H1 (cell line): ENCODE data around the gene NAXE. TPM values are rescaled to one million over a fixed set of nuclear protein-coding genes. Genes with fewer than 3 reads are reported as not detected.

Experiments
- CTCF ChIA-PET: fragments of 300-600 bp; sonication (Branson Sonifier 250); formaldehyde crosslinking; loops from one replicate; lab custom pipeline; 2021; ENCODE audit not compliant: partially characterized antibody; lab: Charles Lee
- POLR2A ChIA-PET: fragments of 300-600 bp; sonication (Branson Sonifier 250); formaldehyde crosslinking; loops from one replicate; lab custom pipeline; 2021; ENCODE audit warnings: inconsistent platforms; ENCODE audit not compliant: partially characterized antibody; lab: Charles Lee
- DNase-seq, 2 experiments: peaks; one replicate each; pipeline versions ENCODE4 v3.0.0 to v3.0.0-alpha.2; 2010 to 2022; ENCODE audit warnings: low spot score in 2 of 2, low read depth in 1 of 2, mixed read lengths in 1 of 2
- FAIRE-seq: peaks from 2 replicates; lab custom pipeline; 2011; peaks lifted over from hg19 to GRCh38; lab: Jason Lieb, UNC
- H2AFZ ChIP-seq: 2 replicates; pipeline ENCODE4 v1.8.1; 2012; ENCODE audit warnings: low read length, inconsistent platforms
- H2AK5ac ChIP-seq: 2 replicates; pipeline ENCODE4 v1.6.1; 2013; ENCODE audit warnings: low read depth, low read length
- H2BK120ac ChIP-seq: replicated peaks from 2 replicates; pipeline ENCODE3; 2013; ENCODE audit warnings: low read depth, low read length, inconsistent platforms
- H2BK12ac ChIP-seq: 2 replicates; pipeline ENCODE4 v1.6.1; 2013; ENCODE audit warnings: low read depth, low read length
- H2BK15ac ChIP-seq: 2 replicates; pipeline ENCODE4 v1.6.1; 2013; ENCODE audit warnings: low read length
- H2BK20ac ChIP-seq: 2 replicates; pipeline ENCODE4 v1.6.1; 2013; ENCODE audit warnings: low read length
- H2BK5ac ChIP-seq: 2 replicates; pipeline ENCODE4 v1.6.1; 2013; ENCODE audit warnings: low read depth, low read length
- H3K14ac ChIP-seq: 2 replicates; pipeline ENCODE4 v1.6.1; 2013; ENCODE audit warnings: inconsistent platforms; ENCODE audit not compliant: insufficient read length
- H3K18ac ChIP-seq: 2 replicates; pipeline ENCODE4 v1.6.1; 2013; ENCODE audit warnings: low read length; ENCODE audit errors: extremely low read depth
- H3K23ac ChIP-seq: 2 replicates; pipeline ENCODE4 v1.6.1; 2013; ENCODE audit warnings: inconsistent platforms; ENCODE audit not compliant: insufficient read length
- H3K23me2 ChIP-seq: 2 replicates; pipeline ENCODE4 v1.6.1; 2013; ENCODE audit warnings: low read depth, low read length
- H3K27ac ChIP-seq: 2 replicates; pipeline ENCODE4 v1.6.1; 2011; ENCODE audit warnings: low read depth, low read length, inconsistent platforms
- H3K27me3 ChIP-seq, 4 experiments: replicated peaks in 1 of 4; 1 replicate in 1 of 4; 2 replicates in 3 of 4; pipeline versions ENCODE4 v1.6.1 to v1.8.1; 2011 to 2013; ENCODE audit warnings: low read length in 3 of 4, mild to moderate bottlenecking in 3 of 4, inconsistent platforms in 2 of 4, mixed read lengths in 2 of 4, moderate library complexity in 1 of 4; ENCODE audit not compliant: control insufficient read depth in 3 of 4, insufficient read depth in 3 of 4; ENCODE audit errors: extremely low read depth in 1 of 4
- H3K36me3 ChIP-seq, 4 experiments: 2 replicates each; pipeline versions ENCODE4 v1.6.1 to v1.8.1; 2011 to 2013; ENCODE audit warnings: mild to moderate bottlenecking in 4 of 4, low read length in 3 of 4, moderate library complexity in 2 of 4, control low read depth in 1 of 4, inconsistent platforms in 1 of 4; ENCODE audit not compliant: insufficient read depth in 4 of 4, control insufficient read depth in 2 of 4
- H3K4ac ChIP-seq: replicated peaks from 2 replicates; pipeline ENCODE3; 2013; ENCODE audit warnings: low read length, low read depth, mixed read lengths, inconsistent platforms; ENCODE audit not compliant: insufficient read length
- H3K4me1 ChIP-seq, 4 experiments: replicated peaks in 1 of 4; 1 replicate in 1 of 4; 2 replicates in 3 of 4; pipeline versions ENCODE4 v1.6.1 to v1.8.1; 2011 to 2013; ENCODE audit warnings: low read length in 3 of 4, inconsistent platforms in 2 of 4, mixed read lengths in 1 of 4; ENCODE audit not compliant: insufficient read depth in 4 of 4, control insufficient read depth in 3 of 4
- H3K4me2 ChIP-seq, 2 experiments: 2 replicates each; pipeline versions ENCODE4 v1.6.1 to v1.8.1; 2011 to 2013; ENCODE audit warnings: low read depth in 2 of 2, low read length in 2 of 2, control low read depth in 1 of 2, inconsistent platforms in 1 of 2, mild to moderate bottlenecking in 1 of 2; ENCODE audit not compliant: insufficient read depth in 1 of 2
- H3K4me3 ChIP-seq, 4 experiments: fragments of 200-600, 300-600 bp in 1 of 4; sonication (generic), shearing (Covaris generic), sonication (Bioruptor Twin) in 1 of 4; 2 replicates each; pipeline versions ENCODE4 v1.5.1 to v1.8.1; 2011 to 2016; ENCODE audit warnings: low read length in 4 of 4, low read depth in 3 of 4, control low read depth in 2 of 4, inconsistent platforms in 2 of 4, mild to moderate bottlenecking in 2 of 4, mixed read lengths in 1 of 4, moderate library complexity in 1 of 4; ENCODE audit not compliant: insufficient read depth in 2 of 4; ENCODE audit errors: extremely low read depth in 1 of 4
- H3K56ac ChIP-seq: replicated peaks from 2 replicates; pipeline ENCODE3; 2013; ENCODE audit warnings: low read depth, mild to moderate bottlenecking, mixed read lengths, low read length, inconsistent platforms; ENCODE audit not compliant: insufficient read length
- H3K79me1 ChIP-seq: 2 replicates; pipeline ENCODE4 v1.6.1; 2013; ENCODE audit warnings: low read depth, low read length, control low read depth
- H3K79me2 ChIP-seq, 2 experiments: 2 replicates each; pipeline versions ENCODE4 v1.6.1 to v1.8.1; 2012 to 2013; ENCODE audit warnings: low read length in 2 of 2, mild to moderate bottlenecking in 2 of 2, inconsistent platforms in 1 of 2; ENCODE audit not compliant: insufficient read depth in 2 of 2, control insufficient read depth in 1 of 2
- H3K9ac ChIP-seq, 4 experiments: replicated peaks in 1 of 4; 1 replicate in 1 of 4; 2 replicates in 3 of 4; pipeline versions ENCODE4 v1.6.1 to v1.8.1; 2011 to 2013; ENCODE audit warnings: low read depth in 3 of 4, low read length in 3 of 4, control low read depth in 2 of 4, mild to moderate bottlenecking in 2 of 4, moderate library complexity in 2 of 4, inconsistent platforms in 1 of 4; ENCODE audit errors: extremely low read depth in 1 of 4
- H3K9me3 ChIP-seq, 2 experiments: 2 replicates each; pipeline versions ENCODE4 v1.6.1 to v1.8.1; 2012 to 2013; ENCODE audit warnings: mild to moderate bottlenecking in 2 of 2, moderate library complexity in 2 of 2, control low read depth in 1 of 2, inconsistent platforms in 1 of 2, low read depth in 1 of 2, low read length in 1 of 2, mixed read lengths in 1 of 2; ENCODE audit not compliant: insufficient read depth in 2 of 2
- H4K20me1 ChIP-seq, 2 experiments: replicated peaks in 1 of 2; 2 replicates each; pipeline versions ENCODE3 to v1.8.1; 2011 to 2013; ENCODE audit warnings: inconsistent platforms in 2 of 2, low read length in 2 of 2, mild to moderate bottlenecking in 1 of 2; ENCODE audit not compliant: insufficient read depth in 2 of 2, control insufficient read depth in 1 of 2
- H4K5ac ChIP-seq: 2 replicates; pipeline ENCODE4 v1.6.1; 2013; ENCODE audit warnings: low read length, low read depth, mixed read lengths, inconsistent platforms; ENCODE audit not compliant: insufficient read length
- H4K8ac ChIP-seq: 2 replicates; pipeline ENCODE4 v1.8.0; 2013; ENCODE audit warnings: mild to moderate bottlenecking, moderate library complexity, low read length, inconsistent platforms; ENCODE audit not compliant: insufficient read depth; ENCODE audit errors: extremely low read depth
- H4K91ac ChIP-seq: replicated peaks from 2 replicates; pipeline ENCODE3; 2013; ENCODE audit warnings: low read length, mixed read lengths, inconsistent platforms; ENCODE audit not compliant: insufficient read length
- CEBPB ChIP-seq: IDR thresholded peaks from 2 replicates; pipeline ENCODE4 v1.6.1; 2012; ENCODE audit warnings: low read depth, low read length
- MAFK ChIP-seq: IDR thresholded peaks from 2 replicates; pipeline ENCODE4 v1.6.1; 2012; ENCODE audit warnings: low read depth, mild to moderate bottlenecking, improper control_type of control experiment, low read length
- POLR2A ChIP-seq, 2 experiments: IDR thresholded peaks; 1 replicate in 1 of 2; 2 replicates in 1 of 2; pipeline ENCODE4 v1.6.1; 2011; ENCODE audit warnings: low read depth in 2 of 2, low read length in 2 of 2, mild to moderate bottlenecking in 2 of 2; ENCODE audit errors: control extremely low read depth in 1 of 2
- RAD21 ChIP-seq, 2 experiments: IDR thresholded peaks in 1 of 2; conservative IDR thresholded peaks in 1 of 2; 2 replicates each; pipeline ENCODE4 v1.6.1; 2011; ENCODE audit warnings: low read depth in 2 of 2, low read length in 2 of 2, improper control_type of control experiment in 1 of 2, inconsistent platforms in 1 of 2, mild to moderate bottlenecking in 1 of 2, moderate library complexity in 1 of 2
- WGBS, 2 experiments: shearing (Covaris generic) in 1 of 2; methylation state at CpG; one replicate each; pipeline versions ENCODE4 v1.1.6 to v1.1.7; 2013 to 2015; ENCODE audit warnings: low lambda C conversion rate in 2 of 2, mixed read lengths in 2 of 2, inconsistent platforms in 1 of 2, low coverage in 1 of 2, missing lambda C conversion rate in 1 of 2; ENCODE audit not compliant: insufficient replicate concordance in 2 of 2, insufficient coverage in 1 of 2, insufficient read length in 1 of 2; ENCODE audit errors: extremely low coverage in 1 of 2, missing lambda C conversion rate in 1 of 2; 5-methylcytosine and 5-hydroxymethylcytosine counted together
- polyA plus RNA-seq, 7 experiments: library from polyadenylated mRNA; depleted of rRNA in 3 of 7; stranded (reverse) in 5 of 7; unstranded in 2 of 7; fragments of >200 nt in 5 of 7; fragments of 200-250 nt in 2 of 7; gene quantifications; 1 replicate in 5 of 7; 2 replicates in 1 of 7; 4 replicates in 1 of 7; pipeline versions ENCODE4 v1.2.1 to v1.2.3, GENCODE V29; 2011 to 2013; ENCODE audit warnings: missing spikeins in 2 of 7, mixed read lengths in 2 of 7
- total RNA-seq: library from RNA; stranded (reverse); fragmentation: NEBNext Ultra II Directional; extraction: Animal tissue kit (Norgen Biotek cat#: 25700); gene quantifications from 2 replicates; pipeline ENCODE4 v1.2.1, GENCODE V29; 2021

Gene NAXE
- total and polyA plus RNA-seq, 2 of the 8 experiments (the other 6 are each of a cell fraction or from before 2014, with no cell fraction given) = 73.1 to 74.3 TPM

DNA sequence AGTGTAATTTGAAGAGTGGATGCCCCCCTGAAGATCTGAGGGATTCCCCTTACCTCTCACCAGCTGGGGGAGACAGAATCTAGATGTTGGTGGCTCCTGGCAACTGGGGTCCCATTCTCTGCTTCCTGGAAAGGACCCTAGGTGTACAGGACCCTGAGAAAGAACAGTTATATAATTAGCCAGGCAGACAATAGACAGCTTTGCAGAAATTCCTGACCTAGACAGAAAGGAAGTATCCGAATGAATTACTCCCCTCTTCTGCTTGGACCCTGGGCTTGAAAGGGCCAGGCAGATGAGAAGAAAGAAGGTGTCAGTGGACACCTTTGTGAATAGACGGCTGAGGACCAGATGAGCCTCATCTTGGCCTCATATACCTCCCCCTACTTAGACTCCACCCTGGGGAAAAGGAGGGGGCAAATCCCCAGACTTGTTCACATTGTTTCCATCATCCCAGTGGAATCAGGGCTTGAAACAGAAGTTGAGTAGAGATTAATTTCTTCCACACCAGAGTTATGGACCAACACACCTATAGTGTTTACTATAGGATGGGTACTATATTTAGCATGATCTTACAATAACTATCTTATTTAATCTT, 17.4 kb upstream of the NAXE start:
- no peak overlapping the region for H4K5ac ChIP-seq
- H3K56ac ChIP-seq = no peak overlapping the region
- no peak overlapping the region for H3K27ac ChIP-seq
- no peak overlapping the region for H3K4me3 ChIP-seq
- H4K91ac ChIP-seq = no peak overlapping the region
- no peaks in the 10 kb centered on the region for H3K27me3 ChIP-seq
- H3K9ac ChIP-seq = no peak overlapping the region
- H3K23me2 ChIP-seq = peaks cover 3% of the 10 kb centered on the region; the same call in 1 of the 2 replicates
- H2BK20ac ChIP-seq = no peak overlapping the region
- ChIA-PET CTCF (interaction anchor here (0.6 to 2.2 kb wide), 7 partner anchors 8 to 188 kb away, joined by 3 to 9 read pairs (median 4); no protein-coding TSS in a partner anchor), POLR2A (interaction anchor here (1.5 to 2.0 kb wide), 3 partner anchors 11 to 18 kb away, joined by 4 to 6 read pairs (median 4); partner anchors contain the start of gene NAXE)
- H3K36me3 ChIP-seq = no peaks in the 10 kb centered on the region
- no peak overlapping the region for H2BK15ac ChIP-seq
- H2AFZ ChIP-seq = no peak overlapping the region
- no peak overlapping the region for H2AK5ac ChIP-seq
- H3K79me1 ChIP-seq = no peaks in the 10 kb centered on the region; the same call in 1 of the 2 replicates
- H3K4me2 ChIP-seq = no peak overlapping the region
- no peak overlapping the region for H3K14ac ChIP-seq
- H4K8ac ChIP-seq = no peak overlapping the region
- WGBS, 2 experiments = 85% methylated on average over 2 of the region's 2 CpGs; no CpG with 5 or more reads in 1 of the 2 experiments
- no peak overlapping the region for H3K18ac ChIP-seq
- no peaks in the 10 kb centered on the region for H4K20me1 ChIP-seq
- FAIRE-seq = no peak
- TF ChIP-seq CEBPB (no peak), MAFK (no peak), RAD21 (IDR thresholded peaks at IDR 0.05 in 1 of 2, conservative IDR thresholded peaks at IDR 0.05 in 1 of 2; ENCODE audit: low read depth in 2 of 2, low read length in 2 of 2) (peak in 1 of 2 experiments; percentile 25; a peak in 1 of 4 replicates), POLR2A (IDR thresholded peaks at IDR 0.05; ENCODE audit: control extremely low read depth in 1 of 2, low read depth in 2 of 2, low read length in 2 of 2) (no peak)
- no peaks in the 10 kb centered on the region for H3K9me3 ChIP-seq
- H2BK12ac ChIP-seq = no peak overlapping the region
- H3K4me1 ChIP-seq = no peaks in the 10 kb centered on the region; a peak in 1 of 7 replicates
- no peak overlapping the region for H2BK120ac ChIP-seq
- 0 out of 4 replicates have a peak, but pooled peaks cover 0 to 5% of the 10 kb centered on the region in 2 experiments for H3K79me2 ChIP-seq
- DNase-seq = no peak
- no peak overlapping the region for H2BK5ac ChIP-seq
- no peak overlapping the region for H3K23ac ChIP-seq
- H3K4ac ChIP-seq = no peak overlapping the region
